Fibroblast of lung (primary cell): Measurements from ENCODE around the gene SH2D6.

Experiments
- EZH2 ChIP-seq: IDR thresholded peaks from 2 replicates; pipeline ENCODE4 v1.5.1; 2012; ENCODE audit warnings: low read length, control low read depth, mild to moderate bottlenecking; ENCODE audit errors: missing control alignments
- TF ChIP-seq, protein P1 (sequence below), 2 donors: IDR thresholded peaks in 1 of 2; conservative IDR thresholded peaks in 1 of 2; 1 replicate in 1 of 2; 2 replicates in 1 of 2; pipeline ENCODE4 v1.5.1; 2011 to 2012; ENCODE audit warnings: low read length in 2 of 2, control low read depth in 1 of 2, inconsistent platforms in 1 of 2, low read depth in 1 of 2, mild to moderate bottlenecking in 1 of 2

DNA sequence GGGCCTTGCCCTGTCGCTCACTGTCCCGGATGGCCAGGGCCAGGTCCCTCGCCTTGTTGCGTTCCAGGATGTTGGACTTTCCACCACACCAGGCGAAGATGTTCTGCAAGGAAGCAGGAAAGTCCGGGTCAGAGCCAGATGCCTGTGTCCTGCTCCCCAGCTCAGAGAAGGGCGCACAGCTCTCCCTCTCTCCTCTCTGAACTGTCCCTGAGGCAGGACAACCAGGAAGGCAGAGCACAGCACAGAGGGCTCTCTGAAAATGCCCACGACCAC, 19.4 kb upstream of the SH2D6 start:
- TF ChIP-seq, protein P1, sequence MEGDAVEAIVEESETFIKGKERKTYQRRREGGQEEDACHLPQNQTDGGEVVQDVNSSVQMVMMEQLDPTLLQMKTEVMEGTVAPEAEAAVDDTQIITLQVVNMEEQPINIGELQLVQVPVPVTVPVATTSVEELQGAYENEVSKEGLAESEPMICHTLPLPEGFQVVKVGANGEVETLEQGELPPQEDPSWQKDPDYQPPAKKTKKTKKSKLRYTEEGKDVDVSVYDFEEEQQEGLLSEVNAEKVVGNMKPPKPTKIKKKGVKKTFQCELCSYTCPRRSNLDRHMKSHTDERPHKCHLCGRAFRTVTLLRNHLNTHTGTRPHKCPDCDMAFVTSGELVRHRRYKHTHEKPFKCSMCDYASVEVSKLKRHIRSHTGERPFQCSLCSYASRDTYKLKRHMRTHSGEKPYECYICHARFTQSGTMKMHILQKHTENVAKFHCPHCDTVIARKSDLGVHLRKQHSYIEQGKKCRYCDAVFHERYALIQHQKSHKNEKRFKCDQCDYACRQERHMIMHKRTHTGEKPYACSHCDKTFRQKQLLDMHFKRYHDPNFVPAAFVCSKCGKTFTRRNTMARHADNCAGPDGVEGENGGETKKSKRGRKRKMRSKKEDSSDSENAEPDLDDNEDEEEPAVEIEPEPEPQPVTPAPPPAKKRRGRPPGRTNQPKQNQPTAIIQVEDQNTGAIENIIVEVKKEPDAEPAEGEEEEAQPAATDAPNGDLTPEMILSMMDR (conservative IDR thresholded peaks at IDR 0.05 in 1 of 2, IDR thresholded peaks at IDR 0.05 in 1 of 2; ENCODE audit: low read depth in 1 of 2, low read length in 2 of 2): no peak
- TF ChIP-seq EZH2: no peak
